ENCODE data around the gene PLXNA4. TPM values are rescaled to one million over a fixed set of nuclear protein-coding genes. Genes with fewer than 3 reads are reported as not detected.

The PLXNA4 gene
- total and polyA plus RNA-seq, 4 donors: 0.63 to 4.6 (median 2.1) TPM

DNA sequence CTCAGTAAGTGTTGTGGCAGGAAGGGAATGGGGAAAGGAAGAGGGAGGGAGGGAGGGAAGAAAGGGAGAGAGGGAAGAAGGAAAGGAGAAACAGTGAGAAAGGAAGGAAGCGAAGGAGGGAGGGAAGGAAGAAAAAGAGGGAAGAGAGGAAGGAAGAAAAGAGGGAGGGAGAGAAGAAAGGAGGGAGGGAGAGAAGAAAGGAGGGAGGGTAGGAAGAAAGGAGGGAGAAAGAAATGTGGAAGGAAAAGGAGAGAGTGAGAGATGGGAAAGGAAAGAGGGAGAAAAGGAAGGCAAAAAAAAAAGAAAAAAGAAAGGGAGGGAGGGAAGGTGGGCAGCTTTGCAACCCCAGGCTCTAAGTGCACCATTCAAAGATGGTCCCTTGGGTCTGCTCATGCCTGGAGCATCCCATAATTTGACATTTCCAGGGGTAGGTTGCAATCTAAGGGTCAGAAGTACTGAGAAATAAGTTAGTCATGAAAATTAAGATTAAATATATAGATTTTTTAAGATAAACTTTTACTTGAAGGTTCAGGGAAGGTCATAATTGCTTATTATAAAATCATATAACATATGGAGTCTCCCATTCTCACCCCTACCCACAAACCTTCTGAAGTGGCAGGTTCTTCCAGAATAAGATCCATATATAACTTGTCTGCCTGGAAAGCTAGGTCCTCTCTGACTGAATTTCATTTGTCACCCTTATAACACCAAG is 249.2 kb downstream of the PLXNA4 start:
- Histone ChIP-seq H3K4me3 (no peak overlapping the region), H3K27ac (ENCODE audit: low read depth in 1 of 2, low read length in 1 of 2) (no peak overlapping the region), H3K27me3 (ENCODE audit: control insufficient read depth in 3 of 3, insufficient read depth in 3 of 3, low read length in 2 of 3) (peaks cover 0 to 11% (median 0%) of the 10 kb centered on the region in 3 donors), H3K36me3 (ENCODE audit: control insufficient read depth in 4 of 4, insufficient read depth in 4 of 4, low read length in 4 of 4) (no peaks in the 10 kb centered on the region), H3K4me1 (ENCODE audit: control insufficient read depth in 5 of 5, insufficient read depth in 5 of 5, low read length in 5 of 5) (no peaks in the 10 kb centered on the region), H3K9me3 (ENCODE audit: control insufficient read depth in 4 of 4, insufficient read depth in 3 of 4, low read length in 3 of 4) (no peaks in the 10 kb centered on the region), H3K9ac (ENCODE audit: insufficient read depth in 1 of 2, low read length in 2 of 2) (no peak overlapping the region)
- TF ChIP-seq, protein P1, sequence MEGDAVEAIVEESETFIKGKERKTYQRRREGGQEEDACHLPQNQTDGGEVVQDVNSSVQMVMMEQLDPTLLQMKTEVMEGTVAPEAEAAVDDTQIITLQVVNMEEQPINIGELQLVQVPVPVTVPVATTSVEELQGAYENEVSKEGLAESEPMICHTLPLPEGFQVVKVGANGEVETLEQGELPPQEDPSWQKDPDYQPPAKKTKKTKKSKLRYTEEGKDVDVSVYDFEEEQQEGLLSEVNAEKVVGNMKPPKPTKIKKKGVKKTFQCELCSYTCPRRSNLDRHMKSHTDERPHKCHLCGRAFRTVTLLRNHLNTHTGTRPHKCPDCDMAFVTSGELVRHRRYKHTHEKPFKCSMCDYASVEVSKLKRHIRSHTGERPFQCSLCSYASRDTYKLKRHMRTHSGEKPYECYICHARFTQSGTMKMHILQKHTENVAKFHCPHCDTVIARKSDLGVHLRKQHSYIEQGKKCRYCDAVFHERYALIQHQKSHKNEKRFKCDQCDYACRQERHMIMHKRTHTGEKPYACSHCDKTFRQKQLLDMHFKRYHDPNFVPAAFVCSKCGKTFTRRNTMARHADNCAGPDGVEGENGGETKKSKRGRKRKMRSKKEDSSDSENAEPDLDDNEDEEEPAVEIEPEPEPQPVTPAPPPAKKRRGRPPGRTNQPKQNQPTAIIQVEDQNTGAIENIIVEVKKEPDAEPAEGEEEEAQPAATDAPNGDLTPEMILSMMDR (IDR thresholded peaks at IDR 0.05; ENCODE audit: control extremely low read depth, extremely low read depth): no peak
- ATAC-seq (ENCODE audit: insufficient read depth, low FRiP score): no peak
- WGBS, 2 donors: 84 to 92% methylated on average over 1 of the region's 1 CpG
- DNase-seq: no peak

DNA sequence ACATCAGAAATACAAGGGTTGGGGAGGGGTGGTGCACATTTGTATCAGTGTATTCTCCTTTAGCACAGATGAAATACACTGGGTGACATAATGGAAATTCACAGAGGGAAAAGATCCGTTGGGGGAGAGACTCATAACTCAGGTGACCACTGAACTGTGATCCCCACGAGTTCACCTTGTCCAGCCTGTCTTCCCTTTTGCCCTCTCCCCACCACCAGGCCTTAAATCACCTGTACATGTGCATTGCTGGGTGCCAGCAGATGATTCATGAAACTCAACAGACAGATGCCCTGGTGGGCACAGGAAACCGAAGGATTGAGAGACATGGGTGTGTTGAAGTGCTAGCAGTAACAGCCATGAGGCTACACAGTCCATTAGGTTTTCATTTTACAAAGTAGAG is 253.3 kb downstream of the PLXNA4 start:
- peaks cover 0 to 3% (median 0%) of the 10 kb centered on the region in 5 donors for H3K4me1 ChIP-seq (ENCODE audit: control insufficient read depth in 5 of 5, insufficient read depth in 5 of 5, low read length in 5 of 5)
- no peak overlapping the region for H3K9ac ChIP-seq (ENCODE audit: insufficient read depth in 1 of 2, low read length in 2 of 2)
- H3K9me3 ChIP-seq (ENCODE audit: control insufficient read depth in 4 of 4, insufficient read depth in 3 of 4, low read length in 3 of 4): no peaks in the 10 kb centered on the region
- TF ChIP-seq, protein P1 (IDR thresholded peaks at IDR 0.05; ENCODE audit: control extremely low read depth, extremely low read depth): no peak
- H3K36me3 ChIP-seq (ENCODE audit: control insufficient read depth in 4 of 4, insufficient read depth in 4 of 4, low read length in 4 of 4): no peaks in the 10 kb centered on the region
- DNase-seq: no peak
- no peak overlapping the region for H3K4me3 ChIP-seq
- H3K27me3 ChIP-seq (ENCODE audit: control insufficient read depth in 3 of 3, insufficient read depth in 3 of 3, low read length in 2 of 3): peaks cover 0 to 22% (median 20%) of the 10 kb centered on the region in 3 donors
- WGBS, 2 donors: 63 to 66% methylated on average over 3 of the region's 3 CpGs
- H3K27ac ChIP-seq (ENCODE audit: low read depth in 1 of 2, low read length in 1 of 2): no peak overlapping the region
- ATAC-seq (ENCODE audit: insufficient read depth, low FRiP score): no peak

DNA sequence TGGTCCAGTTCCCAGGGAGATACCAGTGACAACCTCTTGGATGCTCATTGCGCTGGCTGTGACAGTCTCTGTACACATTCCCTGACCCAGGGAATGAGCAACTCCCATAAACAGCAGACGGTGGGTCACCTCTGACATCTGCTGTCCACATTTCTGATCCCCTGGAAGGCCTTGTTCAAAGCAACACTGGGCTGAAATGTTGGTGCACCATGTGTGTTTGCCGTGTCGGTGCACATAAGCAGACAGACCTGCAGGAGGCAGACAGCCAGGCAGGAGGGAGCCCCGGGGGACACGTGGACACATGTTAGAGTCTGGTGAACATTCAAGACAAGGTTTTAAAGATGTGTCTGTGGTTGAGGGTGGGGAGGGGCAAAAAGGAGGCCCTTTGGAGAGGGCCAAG is 254.9 kb downstream of the PLXNA4 start:
- WGBS, 2 donors: 48 to 54% methylated on average over 6 of the region's 6 CpGs

More for the DNA sequence above, 254.9 kb downstream of the PLXNA4 start:
- ATAC-seq (ENCODE audit: insufficient read depth, low FRiP score) (no peak), DNase-seq (peak in 2 of 3 donors; percentile 17 to 37)
- Histone ChIP-seq H3K36me3 (ENCODE audit: control insufficient read depth in 4 of 4, insufficient read depth in 4 of 4, low read length in 4 of 4) (no peaks in the 10 kb centered on the region), H3K4me3 (no peak overlapping the region), H3K4me1 (ENCODE audit: control insufficient read depth in 5 of 5, insufficient read depth in 5 of 5, low read length in 5 of 5) (peaks cover 0 to 3% (median 0%) of the 10 kb centered on the region in 5 donors), H3K27ac (ENCODE audit: low read depth in 1 of 2, low read length in 1 of 2) (no peak overlapping the region), H3K9me3 (ENCODE audit: control insufficient read depth in 4 of 4, insufficient read depth in 3 of 4, low read length in 3 of 4) (no peaks in the 10 kb centered on the region), H3K27me3 (ENCODE audit: control insufficient read depth in 3 of 3, insufficient read depth in 3 of 3, low read length in 2 of 3) (peaks cover 0 to 24% (median 17%) of the 10 kb centered on the region in 3 donors), H3K9ac (ENCODE audit: insufficient read depth in 1 of 2, low read length in 2 of 2) (no peak overlapping the region)
- TF ChIP-seq, protein P1 (IDR thresholded peaks at IDR 0.05; ENCODE audit: control extremely low read depth, extremely low read depth): no peak
